Measurements from ENCODE around the gene KCNN2. TPM values are rescaled to one million over a fixed set of nuclear protein-coding genes. Genes with fewer than 3 reads are reported as not detected.

KCNN2 gene
- total and polyA plus RNA-seq, 2 of the 8 experiments (the other 6 are each of a cell fraction or from before 2014, with no cell fraction given), result 13.1 to 18.6 TPM

DNA sequence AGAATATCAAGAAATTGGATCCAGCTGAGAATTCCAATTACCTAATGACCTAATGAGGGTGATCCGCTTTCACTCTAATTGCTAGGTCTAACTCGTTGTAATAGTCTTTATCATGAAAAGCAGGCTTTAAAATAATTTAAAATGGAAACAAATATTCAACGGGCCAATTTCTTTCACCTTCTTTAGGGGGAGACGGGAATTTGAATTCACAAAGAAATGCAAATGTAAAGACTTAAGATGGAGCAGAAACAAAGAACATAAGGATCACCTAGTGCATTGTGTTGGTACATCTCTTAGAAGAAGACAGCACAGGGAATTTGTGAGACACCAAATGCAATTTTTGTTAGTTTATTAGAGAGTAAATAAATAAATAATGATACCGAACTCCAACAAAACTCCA is 1.5 kb upstream of the KCNN2 start (continued):
- TF ChIP-seq, protein P1, sequence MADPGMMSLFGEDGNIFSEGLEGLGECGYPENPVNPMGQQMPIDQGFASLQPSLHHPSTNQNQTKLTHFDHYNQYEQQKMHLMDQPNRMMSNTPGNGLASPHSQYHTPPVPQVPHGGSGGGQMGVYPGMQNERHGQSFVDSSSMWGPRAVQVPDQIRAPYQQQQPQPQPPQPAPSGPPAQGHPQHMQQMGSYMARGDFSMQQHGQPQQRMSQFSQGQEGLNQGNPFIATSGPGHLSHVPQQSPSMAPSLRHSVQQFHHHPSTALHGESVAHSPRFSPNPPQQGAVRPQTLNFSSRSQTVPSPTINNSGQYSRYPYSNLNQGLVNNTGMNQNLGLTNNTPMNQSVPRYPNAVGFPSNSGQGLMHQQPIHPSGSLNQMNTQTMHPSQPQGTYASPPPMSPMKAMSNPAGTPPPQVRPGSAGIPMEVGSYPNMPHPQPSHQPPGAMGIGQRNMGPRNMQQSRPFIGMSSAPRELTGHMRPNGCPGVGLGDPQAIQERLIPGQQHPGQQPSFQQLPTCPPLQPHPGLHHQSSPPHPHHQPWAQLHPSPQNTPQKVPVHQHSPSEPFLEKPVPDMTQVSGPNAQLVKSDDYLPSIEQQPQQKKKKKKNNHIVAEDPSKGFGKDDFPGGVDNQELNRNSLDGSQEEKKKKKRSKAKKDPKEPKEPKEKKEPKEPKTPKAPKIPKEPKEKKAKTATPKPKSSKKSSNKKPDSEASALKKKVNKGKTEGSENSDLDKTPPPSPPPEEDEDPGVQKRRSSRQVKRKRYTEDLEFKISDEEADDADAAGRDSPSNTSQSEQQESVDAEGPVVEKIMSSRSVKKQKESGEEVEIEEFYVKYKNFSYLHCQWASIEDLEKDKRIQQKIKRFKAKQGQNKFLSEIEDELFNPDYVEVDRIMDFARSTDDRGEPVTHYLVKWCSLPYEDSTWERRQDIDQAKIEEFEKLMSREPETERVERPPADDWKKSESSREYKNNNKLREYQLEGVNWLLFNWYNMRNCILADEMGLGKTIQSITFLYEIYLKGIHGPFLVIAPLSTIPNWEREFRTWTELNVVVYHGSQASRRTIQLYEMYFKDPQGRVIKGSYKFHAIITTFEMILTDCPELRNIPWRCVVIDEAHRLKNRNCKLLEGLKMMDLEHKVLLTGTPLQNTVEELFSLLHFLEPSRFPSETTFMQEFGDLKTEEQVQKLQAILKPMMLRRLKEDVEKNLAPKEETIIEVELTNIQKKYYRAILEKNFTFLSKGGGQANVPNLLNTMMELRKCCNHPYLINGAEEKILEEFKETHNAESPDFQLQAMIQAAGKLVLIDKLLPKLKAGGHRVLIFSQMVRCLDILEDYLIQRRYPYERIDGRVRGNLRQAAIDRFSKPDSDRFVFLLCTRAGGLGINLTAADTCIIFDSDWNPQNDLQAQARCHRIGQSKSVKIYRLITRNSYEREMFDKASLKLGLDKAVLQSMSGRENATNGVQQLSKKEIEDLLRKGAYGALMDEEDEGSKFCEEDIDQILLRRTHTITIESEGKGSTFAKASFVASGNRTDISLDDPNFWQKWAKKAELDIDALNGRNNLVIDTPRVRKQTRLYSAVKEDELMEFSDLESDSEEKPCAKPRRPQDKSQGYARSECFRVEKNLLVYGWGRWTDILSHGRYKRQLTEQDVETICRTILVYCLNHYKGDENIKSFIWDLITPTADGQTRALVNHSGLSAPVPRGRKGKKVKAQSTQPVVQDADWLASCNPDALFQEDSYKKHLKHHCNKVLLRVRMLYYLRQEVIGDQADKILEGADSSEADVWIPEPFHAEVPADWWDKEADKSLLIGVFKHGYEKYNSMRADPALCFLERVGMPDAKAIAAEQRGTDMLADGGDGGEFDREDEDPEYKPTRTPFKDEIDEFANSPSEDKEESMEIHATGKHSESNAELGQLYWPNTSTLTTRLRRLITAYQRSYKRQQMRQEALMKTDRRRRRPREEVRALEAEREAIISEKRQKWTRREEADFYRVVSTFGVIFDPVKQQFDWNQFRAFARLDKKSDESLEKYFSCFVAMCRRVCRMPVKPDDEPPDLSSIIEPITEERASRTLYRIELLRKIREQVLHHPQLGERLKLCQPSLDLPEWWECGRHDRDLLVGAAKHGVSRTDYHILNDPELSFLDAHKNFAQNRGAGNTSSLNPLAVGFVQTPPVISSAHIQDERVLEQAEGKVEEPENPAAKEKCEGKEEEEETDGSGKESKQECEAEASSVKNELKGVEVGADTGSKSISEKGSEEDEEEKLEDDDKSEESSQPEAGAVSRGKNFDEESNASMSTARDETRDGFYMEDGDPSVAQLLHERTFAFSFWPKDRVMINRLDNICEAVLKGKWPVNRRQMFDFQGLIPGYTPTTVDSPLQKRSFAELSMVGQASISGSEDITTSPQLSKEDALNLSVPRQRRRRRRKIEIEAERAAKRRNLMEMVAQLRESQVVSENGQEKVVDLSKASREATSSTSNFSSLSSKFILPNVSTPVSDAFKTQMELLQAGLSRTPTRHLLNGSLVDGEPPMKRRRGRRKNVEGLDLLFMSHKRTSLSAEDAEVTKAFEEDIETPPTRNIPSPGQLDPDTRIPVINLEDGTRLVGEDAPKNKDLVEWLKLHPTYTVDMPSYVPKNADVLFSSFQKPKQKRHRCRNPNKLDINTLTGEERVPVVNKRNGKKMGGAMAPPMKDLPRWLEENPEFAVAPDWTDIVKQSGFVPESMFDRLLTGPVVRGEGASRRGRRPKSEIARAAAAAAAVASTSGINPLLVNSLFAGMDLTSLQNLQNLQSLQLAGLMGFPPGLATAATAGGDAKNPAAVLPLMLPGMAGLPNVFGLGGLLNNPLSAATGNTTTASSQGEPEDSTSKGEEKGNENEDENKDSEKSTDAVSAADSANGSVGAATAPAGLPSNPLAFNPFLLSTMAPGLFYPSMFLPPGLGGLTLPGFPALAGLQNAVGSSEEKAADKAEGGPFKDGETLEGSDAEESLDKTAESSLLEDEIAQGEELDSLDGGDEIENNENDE (IDR thresholded peaks at IDR 0.05; ENCODE audit: insufficient replicate concordance, low read length), result peak; percentile 78
- TF ChIP-seq SAP30 (IDR thresholded peaks at IDR 0.05; ENCODE audit: insufficient read depth, insufficient replicate concordance, low read length) (no peak), NANOG (IDR thresholded peaks at IDR 0.05; ENCODE audit: insufficient read depth, low read depth, low read length, poor library complexity, severe bottlenecking) (peak; percentile 31)
